ENCODE measurements around the gene DOK3. TPM values are rescaled to one million over a fixed set of nuclear protein-coding genes. Genes with fewer than 3 reads are reported as not detected.

DOK3 gene
- total RNA-seq, 1 experiment from 2014 or later = 8.0 TPM

GRCh38 chr5:177502886-177503285 is 6.7 kb downstream of the DOK3 start:
- no peaks in the 10 kb centered on the region for H3K79me2 ChIP-seq (ENCODE audit: insufficient read depth, low read length)
- no peak overlapping the region for H3K4me3 ChIP-seq (replicated peaks in 1 of 2; ENCODE audit: low read depth in 1 of 2, low read length in 2 of 2)
- BruUV-seq (replicated peaks) = no TSS peak
- no peaks in the 10 kb centered on the region for H3K27me3 ChIP-seq (ENCODE audit: insufficient read depth, low read length)
- H3K36me3 ChIP-seq (ENCODE audit: control insufficient read depth in 1 of 2, insufficient read depth in 2 of 2, low read length in 2 of 2) = no peaks in the 10 kb centered on the region
- DNase-seq (ENCODE audit: low read depth, low spot score) (no peak), ATAC-seq (no peak)
- ChIA-PET RAD21 (ENCODE audit: low non-redundant PET in 1 of 2, low total read pairs in 2 of 2, uncharacterized antibody in 2 of 2, unreplicated experiment in 2 of 2) (interaction anchor here in 1 of 2 experiments (1.8 kb wide), 1 partner anchor 112 kb away, joined by 5 read pairs; no protein-coding TSS in a partner anchor), POLR2A (no interaction called here), CTCF (no interaction called here)
- no peak overlapping the region for H2AFZ ChIP-seq (ENCODE audit: low read depth, low read length, poor library complexity, severe bottlenecking)
- no peaks in the 10 kb centered on the region for H3K9me2 ChIP-seq (ENCODE audit: insufficient read depth)
- no peaks in the 10 kb centered on the region for H3K9me3 ChIP-seq (ENCODE audit: control insufficient read depth in 1 of 2, insufficient read depth in 1 of 2, low read depth in 1 of 2, low read length in 2 of 2)
- no peak overlapping the region for H3K4me2 ChIP-seq (ENCODE audit: low read length)
- TF ChIP-seq RAD21 (IDR thresholded peaks at IDR 0.05; ENCODE audit: low read depth) (no peak), EZH2phosphoT487 (IDR thresholded peaks at IDR 0.05; ENCODE audit: borderline replicate concordance) (no peak), JUND (IDR thresholded peaks at IDR 0.05) (no peak), POLR2A (IDR thresholded peaks at IDR 0.05; ENCODE audit: borderline replicate concordance, extremely low read depth, insufficient read depth, insufficient read length) (no peak), TCF7L2 (IDR thresholded peaks at IDR 0.05; ENCODE audit: borderline replicate concordance, extremely low read depth, insufficient read depth, insufficient read length) (no peak), CEBPB (IDR thresholded peaks at IDR 0.05; ENCODE audit: low read depth) (no peak), CTCF (IDR thresholded peaks at IDR 0.05 in 2 of 3, conservative IDR thresholded peaks at IDR 0.05 in 1 of 3; ENCODE audit: borderline replicate concordance in 1 of 3, insufficient read depth in 1 of 3, low read depth in 2 of 3, low read length in 2 of 3) (no peak), ZBTB33 (IDR thresholded peaks at IDR 0.05; ENCODE audit: extremely low read depth, insufficient replicate concordance, low read length) (no peak), EGR1 (IDR thresholded peaks at IDR 0.05; ENCODE audit: low read depth) (no peak), ZNF274 (IDR thresholded peaks at IDR 0.05; ENCODE audit: low read depth, low read length) (no peak), MAX (IDR thresholded peaks at IDR 0.05) (no peak), YY1 (IDR thresholded peaks at IDR 0.05; ENCODE audit: extremely low read depth, insufficient replicate concordance, low read depth, low read length) (no peak), ELF1 (IDR thresholded peaks at IDR 0.05; ENCODE audit: borderline replicate concordance, low read depth) (no peak), FOSL1 (IDR thresholded peaks at IDR 0.05; ENCODE audit: low read depth) (no peak), ATF3 (IDR thresholded peaks at IDR 0.05) (no peak), REST (IDR thresholded peaks at IDR 0.05; ENCODE audit: low read depth) (no peak), SRF (IDR thresholded peaks at IDR 0.05; ENCODE audit: low read depth) (no peak)
- H3K9ac ChIP-seq (ENCODE audit: low read length) = no peak overlapping the region
- H3K4me1 ChIP-seq (ENCODE audit: control insufficient read depth in 1 of 2, insufficient read depth in 2 of 2, low read length in 2 of 2) = peaks cover 7 to 17% of the 10 kb centered on the region in 2 experiments; a peak in 3 of 4 replicates
- H4K20me1 ChIP-seq (ENCODE audit: insufficient read depth) = no peaks in the 10 kb centered on the region
- intact Hi-C loops (cut with micrococcal nuclease) = loop anchor here (5.0 kb wide), 1 partner anchor 201 kb away; the partner anchor contains the start of genes PRELID1 and RAB24
- no peak overlapping the region for H3K27ac ChIP-seq (ENCODE audit: low read depth, low read length)
